ENCODE measurements around the gene NF2.

- no peak for TF ChIP-seq CTCF (IDR thresholded peaks at IDR 0.05)
- TF ChIP-seq POLR2A (IDR thresholded peaks at IDR 0.05), result no peak
Observed at GRCh38 chr22:29700900-29701154, 97.4 kb downstream of the NF2 start.
